ENCODE measurements around the gene NMU. TPM values are rescaled to one million over a fixed set of nuclear protein-coding genes. Genes with fewer than 3 reads are reported as not detected.

The NMU gene
- total RNA-seq, 1 experiment from 2014 or later: 8.5 TPM

DNA sequence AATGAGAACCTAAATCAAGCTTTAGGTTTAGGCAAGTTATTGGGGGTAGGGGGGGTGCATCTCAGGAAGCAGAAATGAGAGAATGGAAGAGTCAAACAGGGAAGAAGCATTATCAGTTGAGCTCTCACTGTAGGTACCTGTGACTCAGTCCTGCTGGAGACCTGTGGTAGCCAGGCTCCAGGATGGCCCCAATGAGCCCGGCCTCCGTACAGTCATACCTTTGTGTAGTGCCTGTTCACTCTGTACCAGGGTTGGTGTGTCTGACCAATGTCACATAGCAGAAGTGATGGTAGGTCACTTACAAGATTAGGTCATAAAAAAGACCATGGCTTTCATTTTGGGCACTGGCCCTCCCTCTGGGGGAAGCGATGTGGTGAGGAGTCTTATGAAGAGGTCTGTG lies 45.3 kb upstream of the NMU start:
- H3K27ac Mint-ChIP-seq (ENCODE audit: low read depth, unreplicated experiment): no peak overlapping the region
- H3K27me3 Mint-ChIP-seq (ENCODE audit: insufficient read depth, unreplicated experiment): no peaks in the 10 kb centered on the region
- no peak for DNase-seq (ENCODE audit: unreplicated experiment)
- no peak overlapping the region for H3K4me3 Mint-ChIP-seq (ENCODE audit: unreplicated experiment)
- intact Hi-C loops (cut with micrococcal nuclease): no loop called here
- TF ChIP-seq CTCF (IDR thresholded peaks at IDR 0.05; ENCODE audit: unreplicated experiment): no peak
- ChIA-PET CTCF (no interaction called here), POLR2A (no interaction called here)
- no peaks in the 10 kb centered on the region for H3K9me3 Mint-ChIP-seq (ENCODE audit: unreplicated experiment)
- H3K4me1 Mint-ChIP-seq (ENCODE audit: insufficient read depth, unreplicated experiment): no peaks in the 10 kb centered on the region
- BruUV-seq (replicated peaks): no TSS peak
- H3K36me3 Mint-ChIP-seq (ENCODE audit: insufficient read depth, unreplicated experiment): no peaks in the 10 kb centered on the region

GRCh38 chr4:55675196-55675793 lies 39.2 kb upstream of the NMU start:
- H3K9me3 Mint-ChIP-seq (ENCODE audit: unreplicated experiment): no peaks in the 10 kb centered on the region
- no peak for DNase-seq (ENCODE audit: unreplicated experiment)
- no peaks in the 10 kb centered on the region for H3K27me3 Mint-ChIP-seq (ENCODE audit: insufficient read depth, unreplicated experiment)
- no peak overlapping the region for H3K4me3 Mint-ChIP-seq (ENCODE audit: unreplicated experiment)
- BruUV-seq (replicated peaks): no TSS peak
- POLR2A ChIA-PET: no interaction called here
- CTCF ChIA-PET: no interaction called here
- H3K4me1 Mint-ChIP-seq (ENCODE audit: insufficient read depth, unreplicated experiment): no peaks in the 10 kb centered on the region
- H3K27ac Mint-ChIP-seq (ENCODE audit: low read depth, unreplicated experiment): no peak overlapping the region
- intact Hi-C loops (cut with micrococcal nuclease): no loop called here
- no peaks in the 10 kb centered on the region for H3K36me3 Mint-ChIP-seq (ENCODE audit: insufficient read depth, unreplicated experiment)
- TF ChIP-seq CTCF (IDR thresholded peaks at IDR 0.05; ENCODE audit: unreplicated experiment): no peak

GRCh38 chr4:55673424-55673823 lies 37.3 kb upstream of the NMU start:
- intact Hi-C loops (cut with micrococcal nuclease): no loop called here
- Mint-ChIP-seq H3K4me3 (ENCODE audit: unreplicated experiment) (no peak overlapping the region), H3K4me1 (ENCODE audit: insufficient read depth, unreplicated experiment) (no peaks in the 10 kb centered on the region), H3K27me3 (ENCODE audit: insufficient read depth, unreplicated experiment) (no peaks in the 10 kb centered on the region), H3K27ac (ENCODE audit: low read depth, unreplicated experiment) (no peak overlapping the region), H3K36me3 (ENCODE audit: insufficient read depth, unreplicated experiment) (no peaks in the 10 kb centered on the region), H3K9me3 (ENCODE audit: unreplicated experiment) (no peaks in the 10 kb centered on the region)
- TF ChIP-seq CTCF (IDR thresholded peaks at IDR 0.05; ENCODE audit: unreplicated experiment): no peak
- no TSS peak for BruUV-seq (replicated peaks)
- ChIA-PET POLR2A (no interaction called here), CTCF (no interaction called here)
- peak; percentile 1 for DNase-seq (ENCODE audit: unreplicated experiment)

- DNase-seq (ENCODE audit: unreplicated experiment): no peak
- Mint-ChIP-seq H3K36me3 (ENCODE audit: insufficient read depth, unreplicated experiment) (no peaks in the 10 kb centered on the region), H3K4me1 (ENCODE audit: insufficient read depth, unreplicated experiment) (no peaks in the 10 kb centered on the region), H3K9me3 (ENCODE audit: unreplicated experiment) (no peaks in the 10 kb centered on the region), H3K27ac (ENCODE audit: low read depth, unreplicated experiment) (no peak overlapping the region), H3K4me3 (ENCODE audit: unreplicated experiment) (no peak overlapping the region), H3K27me3 (ENCODE audit: insufficient read depth, unreplicated experiment) (no peaks in the 10 kb centered on the region)
- POLR2A ChIA-PET: interaction anchor here (0.6 kb wide), 1 partner anchor 434 kb away, joined by 3 read pairs; no protein-coding TSS in a partner anchor
- no peak for TF ChIP-seq CTCF (IDR thresholded peaks at IDR 0.05; ENCODE audit: unreplicated experiment)
- intact Hi-C loops (cut with micrococcal nuclease): no loop called here
- BruUV-seq (replicated peaks): no TSS peak
- CTCF ChIA-PET: interaction anchor here (0.6 kb wide), 1 partner anchor 198 kb away, joined by 5 read pairs; no protein-coding TSS in a partner anchor
Measured at GRCh38 chr4:55671667-55672066, 35.6 kb upstream of the NMU start.
